ENCODE data around the gene FLACC1.
"Not testable (repeated sequence)": the region's sequence is repeated elsewhere in the genome, so short reads cannot be mapped to it uniquely, and the experiment has no call there.

The FLACC1 gene

GRCh38 chr2:201249889-201250288, 107.3 kb downstream of the FLACC1 start:
- DNase-seq: no peak

DNA sequence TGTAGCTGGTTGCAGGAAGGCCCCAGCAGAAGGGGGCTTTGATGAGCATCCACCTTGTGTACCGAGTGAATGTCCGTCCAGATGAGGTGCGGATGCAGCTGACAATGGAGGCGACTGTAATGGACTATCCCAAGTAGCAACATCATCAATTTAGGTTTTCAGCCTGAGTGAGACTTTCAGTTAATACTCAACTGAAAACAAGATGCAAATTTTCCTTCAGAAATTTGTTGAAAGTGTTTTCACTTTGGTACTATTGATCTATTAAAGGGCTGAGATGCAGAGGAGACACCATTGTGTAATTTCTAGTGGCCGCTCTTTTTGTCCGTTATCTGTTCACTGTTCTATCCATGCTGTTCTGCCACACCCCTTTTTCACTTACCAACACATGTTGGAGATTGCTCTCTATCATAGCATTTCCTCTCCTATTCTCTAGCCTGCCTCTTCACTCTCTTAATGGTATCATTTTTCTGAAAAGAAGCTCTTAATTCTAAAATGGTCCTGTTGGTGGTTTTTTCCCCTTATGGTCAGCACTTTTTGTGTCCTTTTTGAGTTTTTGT, 108.8 kb downstream of the FLACC1 start:
- no peak for DNase-seq

GRCh38 chr2:201246280-201246679, 110.9 kb downstream of the FLACC1 start:
- no peak for DNase-seq

DNA sequence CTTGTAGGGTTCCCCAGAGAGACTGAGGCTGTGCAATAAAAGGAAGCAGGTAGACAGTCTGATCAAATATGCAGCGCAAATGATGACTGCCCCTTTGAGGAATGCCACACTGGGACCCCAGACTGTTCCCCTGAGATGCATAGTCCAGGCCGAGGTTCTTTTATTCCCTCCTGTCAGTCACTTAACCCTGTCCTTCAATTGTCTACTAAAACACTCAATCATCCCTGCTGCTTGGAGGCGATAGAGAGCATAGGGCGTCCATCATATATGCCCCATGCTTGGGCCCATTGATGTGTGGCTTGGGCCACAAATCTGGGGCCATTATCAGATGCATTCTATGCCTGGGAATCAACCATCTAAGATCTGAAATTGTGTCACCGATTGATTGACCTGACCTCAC, 112.3 kb downstream of the FLACC1 start:
- no peak for DNase-seq

- DNase-seq: no peak
Measured at GRCh38 chr2:201242571-201243277, 114.4 kb downstream of the FLACC1 start.

- DNase-seq: not testable (repeated sequence)
Measured at GRCh38 chr2:201239167-201239935, 117.8 kb downstream of the FLACC1 start.

Measured in NCI-H2171 (cell line).